HepG2 (cell line): ENCODE data around the gene PRKCE. TPM values are rescaled to one million over a fixed set of nuclear protein-coding genes. Genes with fewer than 3 reads are reported as not detected.
"Not testable (repeated sequence)": the region's sequence is repeated elsewhere in the genome, so short reads cannot be mapped to it uniquely, and the experiment has no call there.

Experiments used
- ATAC-seq: fragments of 200-7000 bp; cut with Tn5 transposase; 3 replicates; pipeline ENCODE4 v1.9.1; 2020; ENCODE audit warnings: mild to moderate bottlenecking, moderate library complexity
- BruUV-seq: library from RNA; stranded (reverse); fragments of 400-500 nt; replicated peaks from 2 replicates; lab custom pipeline; 2021; lab: Mats Ljungman, UMichigan
- CTCF ChIA-PET: fragments of 300-600 bp; formaldehyde crosslinking; extraction: SDS; loops from one replicate; lab custom pipeline; 2021; ENCODE audit warnings: low total read pairs, inconsistent platforms, low intra/inter-chr PET ratio; lab: Yijun Ruan, JAX
- POLR2A ChIA-PET: fragments of 350-600 bp; sonication (Branson Sonifier 250); formaldehyde crosslinking; loops from one replicate; lab custom pipeline; 2020; ENCODE audit warnings: antibody characterized with exemption, inconsistent platforms; lab: Yijun Ruan, JAX
- DNase-seq: peaks from one replicate; pipeline ENCODE4 v3.0.0-alpha.2; 2015; ENCODE audit warnings: low spot score
- FAIRE-seq: peaks from 3 replicates; lab custom pipeline; 2011; peaks lifted over from hg19 to GRCh38; lab: Jason Lieb, UNC
- H2AFZ ChIP-seq: one replicate; pipeline ENCODE4 v1.6.1; 2011; ENCODE audit warnings: low read length, inconsistent platforms
- H3K27ac ChIP-seq: fragments of 300-600 bp; 3 replicates; pipeline ENCODE4 v1.8.0; 2011; ENCODE audit warnings: mixed run types, mild to moderate bottlenecking, mixed read lengths, low read length, inconsistent platforms; ENCODE audit not compliant: insufficient read depth; ENCODE audit errors: extremely low read length
- H3K27me3 ChIP-seq, 2 experiments: fragments of 200-600 bp in 1 of 2; 2 replicates in 1 of 2; 3 replicates in 1 of 2; pipeline versions ENCODE4 v1.6.0 to v1.8.0; 2011; ENCODE audit warnings: low read length in 2 of 2, mild to moderate bottlenecking in 2 of 2, moderate library complexity in 2 of 2, inconsistent platforms in 1 of 2; ENCODE audit not compliant: insufficient read depth in 2 of 2, control insufficient read depth in 1 of 2
- H3K36me3 ChIP-seq, 2 experiments: fragments of 200-600 bp in 1 of 2; replicated peaks in 1 of 2; 2 replicates in 1 of 2; 3 replicates in 1 of 2; pipeline versions ENCODE4 v1.5.1 to v1.8.0; 2011; ENCODE audit warnings: low read length in 2 of 2, inconsistent platforms in 1 of 2; ENCODE audit not compliant: insufficient read depth in 2 of 2, control insufficient read depth in 1 of 2
- H3K4me1 ChIP-seq: 2 replicates; pipeline ENCODE4 v1.5.1; 2012; ENCODE audit warnings: low read length, inconsistent platforms; ENCODE audit not compliant: insufficient read depth
- H3K4me2 ChIP-seq: 2 replicates; pipeline ENCODE4 v1.6.0; 2011; ENCODE audit warnings: low read depth, low read length, inconsistent platforms
- H3K4me3 ChIP-seq, 3 experiments: fragments of 200-600 bp in 1 of 3; sonication (generic), shearing (Covaris generic) in 1 of 3; replicated peaks in 1 of 3; 2 replicates each; pipeline ENCODE4 v1.5.1; 2011 to 2016; ENCODE audit warnings: low read length in 3 of 3, inconsistent platforms in 2 of 3, low read depth in 2 of 3, mild to moderate bottlenecking in 2 of 3, control low read depth in 1 of 3, mixed read lengths in 1 of 3; ENCODE audit not compliant: insufficient read depth in 1 of 3
- H3K79me2 ChIP-seq: one replicate; pipeline ENCODE4 v1.6.1; 2011; ENCODE audit warnings: low read length, inconsistent platforms; ENCODE audit not compliant: insufficient read depth
- H3K9ac ChIP-seq: 2 replicates; pipeline ENCODE4 v1.6.0; 2011; ENCODE audit warnings: mild to moderate bottlenecking, low read depth, low read length, inconsistent platforms; ENCODE audit not compliant: insufficient read depth
- H3K9me3 ChIP-seq: 2 replicates; pipeline ENCODE4 v1.5.1; 2012; ENCODE audit warnings: mild to moderate bottlenecking, low read length
- H4K20me1 ChIP-seq: 2 replicates; pipeline ENCODE4 v1.6.0; 2011; ENCODE audit warnings: inconsistent platforms, mild to moderate bottlenecking, low read length, moderate library complexity; ENCODE audit not compliant: insufficient read depth
- MIER3 ChIP-seq: IDR thresholded peaks from 2 replicates; pipeline ENCODE4 v1.6.1; 2016; ENCODE audit warnings: missing compliant biosample characterization, borderline replicate concordance
- PAWR ChIP-seq: sonication (generic); formaldehyde crosslinking; IDR thresholded peaks from 2 replicates; pipeline ENCODE4 v1.4.0; 2020; ENCODE audit warnings: missing genetic modification reagents, mild to moderate bottlenecking, borderline replicate concordance
- POGZ ChIP-seq: sonication (generic); formaldehyde crosslinking; IDR thresholded peaks from 2 replicates; pipeline ENCODE4 v1.4.0; 2020; ENCODE audit warnings: mild to moderate bottlenecking, missing genetic modification reagents
- SIN3B ChIP-seq: fragments of 150-350 bp; IDR thresholded peaks from 2 replicates; pipeline ENCODE4 v1.6.1; 2014; ENCODE audit warnings: low read length
- SIX1 ChIP-seq: sonication (generic); formaldehyde crosslinking; IDR thresholded peaks from 2 replicates; pipeline ENCODE4 v1.4.0; 2020; ENCODE audit warnings: missing genetic modification reagents, borderline replicate concordance
- TBX2 ChIP-seq: sonication (generic); formaldehyde crosslinking; IDR thresholded peaks from 2 replicates; pipeline ENCODE4 v1.5.0; 2020; ENCODE audit warnings: missing genetic modification reagents, mild to moderate bottlenecking, borderline replicate concordance
- TCF7 ChIP-seq: sonication (generic); IDR thresholded peaks from 2 replicates; pipeline ENCODE4 v1.6.1; 2016; ENCODE audit warnings: antibody characterized with exemption, low read depth
- TMF1 ChIP-seq: sonication (generic); formaldehyde crosslinking; IDR thresholded peaks from 2 replicates; pipeline ENCODE4 v1.8.1; 2022; ENCODE audit warnings: low read depth, missing genetic modification reagents
- TP53 ChIP-seq: sonication (generic); formaldehyde crosslinking; conservative IDR thresholded peaks from 2 replicates; pipeline ENCODE4 v1.4.0; 2020; ENCODE audit warnings: missing genetic modification reagents
- ZBTB3 ChIP-seq: sonication (generic); formaldehyde crosslinking; IDR thresholded peaks from 2 replicates; pipeline ENCODE4 v1.4.0; 2020; ENCODE audit warnings: low read depth, mild to moderate bottlenecking, moderate library complexity, missing genetic modification reagents, borderline replicate concordance
- ZFYVE20 ChIP-seq: sonication (generic); formaldehyde crosslinking; IDR thresholded peaks from 2 replicates; pipeline ENCODE4 v1.8.0; 2023; ENCODE audit warnings: low read depth, mild to moderate bottlenecking, moderate library complexity, missing genetic modification reagents, borderline replicate concordance
- ZNF510 ChIP-seq: sonication (generic); formaldehyde crosslinking; IDR thresholded peaks from 2 replicates; pipeline ENCODE4 v1.4.0; 2020; ENCODE audit warnings: low read depth, mild to moderate bottlenecking, missing genetic modification reagents
- ZNF644 ChIP-seq: IDR thresholded peaks from 2 replicates; pipeline ENCODE4 v1.6.1; 2016; ENCODE audit warnings: low read depth
- ZNF768 ChIP-seq: sonication (generic); formaldehyde crosslinking; IDR thresholded peaks from 2 replicates; pipeline ENCODE4 v1.4.0; 2020; ENCODE audit warnings: missing genetic modification reagents
- WGBS: methylation state at CpG from one replicate; pipeline ENCODE4 v1.1.6; 2017; ENCODE audit warnings: low lambda C conversion rate; 5-methylcytosine and 5-hydroxymethylcytosine counted together
- in situ Hi-C: cut with HindIII; loops from 2 replicates; pipeline ENCODE4 v1.10.0; 2017; ENCODE audit warnings: low pct_unique_long_range_greater_than_20kb; ENCODE audit not compliant: extremely low pct_ligation_motif_present
- intact Hi-C: fragments of 100-400 bp; cut with micrococcal nuclease; formaldehyde crosslinking; loops from one replicate; pipeline ENCODE4 v1.10.0; 2022; ENCODE audit not compliant: unreplicated experiment
- polyA plus RNA-seq, 8 experiments: library from polyadenylated mRNA; depleted of rRNA in 3 of 8; stranded (reverse) in 7 of 8; unstranded in 1 of 8; fragments of >200 nt; fragmentation: Illumina TruSeq in 4 of 8; extraction: Trizol in 4 of 8; gene quantifications; 2 replicates each; pipeline versions ENCODE4 v1.2.1 to v1.2.3, GENCODE V29; 2011 to 2016; ENCODE audit warnings: low read depth in 4 of 8, missing spikeins in 1 of 8, mixed read lengths in 1 of 8; ENCODE audit not compliant: insufficient read depth in 1 of 8
- total RNA-seq, 5 experiments: library from RNA; depleted of rRNA; stranded (reverse); fragments of >200 nt; fragmentation: Illumina TruSeq; extraction: Trizol; gene quantifications; 2 replicates each; pipeline ENCODE4 v1.2.3, GENCODE V29; 2016; ENCODE audit warnings: low read depth in 1 of 5
- TF ChIP-seq, protein P1 (sequence below): sonication (generic); formaldehyde crosslinking; IDR thresholded peaks from 2 replicates; pipeline ENCODE4 v1.5.0; 2020; ENCODE audit warnings: mild to moderate bottlenecking, missing genetic modification reagents
- TF ChIP-seq, protein P2 (sequence below), 2 experiments: fragments of 450-650 bp in 1 of 2; sonication (generic) in 1 of 2; formaldehyde crosslinking; IDR thresholded peaks; 2 replicates each; pipeline versions ENCODE4 v1.5.0 to v1.8.0; 2020 to 2022; ENCODE audit warnings: mild to moderate bottlenecking in 1 of 2, missing genetic modification reagents in 1 of 2

Gene PRKCE
- total and polyA plus RNA-seq, 2 of the 13 experiments (the other 11 are each of a cell fraction or from before 2014, with no cell fraction given), result 1.0 to 3.9 TPM

DNA sequence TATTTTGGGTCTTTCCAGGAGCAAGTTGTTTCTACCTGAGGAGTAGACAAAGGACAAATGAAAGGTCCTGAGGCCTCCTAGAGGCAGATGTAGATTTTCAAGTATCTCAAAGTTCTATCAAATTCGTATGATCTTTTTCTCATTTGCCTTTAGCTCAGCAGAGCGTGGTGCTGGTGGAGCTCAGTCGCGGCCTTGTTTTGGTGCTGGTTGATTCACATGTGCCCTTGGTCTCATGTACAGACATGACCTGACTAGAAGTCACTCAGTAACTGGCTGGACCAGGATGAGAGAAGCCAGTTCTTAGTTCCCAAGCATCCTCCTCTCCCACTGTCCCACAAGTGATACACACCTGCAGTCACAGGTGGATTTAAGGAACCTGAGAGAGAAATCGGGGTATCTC lies 264.0 kb downstream of the PRKCE start:
- peaks cover 30% of the 10 kb centered on the region for H3K4me1 ChIP-seq
- no peaks in the 10 kb centered on the region for H3K36me3 ChIP-seq
- intact Hi-C loops, result no loop called here
- no peaks in the 10 kb centered on the region for H3K79me2 ChIP-seq
- no peak overlapping the region for H3K27ac ChIP-seq
- no peak for DNase-seq
- no peak overlapping the region for H3K9ac ChIP-seq
- H4K20me1 ChIP-seq, result no peaks in the 10 kb centered on the region
- FAIRE-seq, result no peak
- no peak overlapping the region for H3K4me2 ChIP-seq
- ChIA-PET POLR2A (no interaction called here), CTCF (no interaction called here)
- BruUV-seq, result no TSS peak
- H3K4me3 ChIP-seq, result no peak overlapping the region
- H2AFZ ChIP-seq, result no peak overlapping the region
- WGBS, result 75% methylated on average over 5 of the region's 5 CpGs
- in situ Hi-C loops, result no loop called here
- no peaks in the 10 kb centered on the region for H3K27me3 ChIP-seq
- no peak for TF ChIP-seq PAWR
- TF ChIP-seq ZNF644 (CRISPR knock-in tag), result no peak
- TF ChIP-seq, protein P1, sequence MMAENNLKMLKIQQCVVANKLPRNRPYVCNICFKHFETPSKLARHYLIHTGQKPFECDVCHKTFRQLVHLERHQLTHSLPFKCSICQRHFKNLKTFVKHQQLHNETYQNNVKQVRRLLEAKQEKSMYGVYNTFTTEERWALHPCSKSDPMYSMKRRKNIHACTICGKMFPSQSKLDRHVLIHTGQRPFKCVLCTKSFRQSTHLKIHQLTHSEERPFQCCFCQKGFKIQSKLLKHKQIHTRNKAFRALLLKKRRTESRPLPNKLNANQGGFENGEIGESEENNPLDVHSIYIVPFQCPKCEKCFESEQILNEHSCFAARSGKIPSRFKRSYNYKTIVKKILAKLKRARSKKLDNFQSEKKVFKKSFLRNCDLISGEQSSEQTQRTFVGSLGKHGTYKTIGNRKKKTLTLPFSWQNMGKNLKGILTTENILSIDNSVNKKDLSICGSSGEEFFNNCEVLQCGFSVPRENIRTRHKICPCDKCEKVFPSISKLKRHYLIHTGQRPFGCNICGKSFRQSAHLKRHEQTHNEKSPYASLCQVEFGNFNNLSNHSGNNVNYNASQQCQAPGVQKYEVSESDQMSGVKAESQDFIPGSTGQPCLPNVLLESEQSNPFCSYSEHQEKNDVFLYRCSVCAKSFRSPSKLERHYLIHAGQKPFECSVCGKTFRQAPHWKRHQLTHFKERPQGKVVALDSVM (CRISPR knock-in tag), result no peak
- TF ChIP-seq ZFYVE20 (CRISPR knock-in tag), result no peak
- TF ChIP-seq ZNF510 (CRISPR knock-in tag), result no peak
- no peak for TF ChIP-seq TP53 (CRISPR knock-in tag)
- TF ChIP-seq ZBTB3, result no peak
- no peak for TF ChIP-seq MIER3 (CRISPR knock-in tag)
- no peak for TF ChIP-seq SIX1 (CRISPR knock-in tag)
- no peak for TF ChIP-seq TMF1 (CRISPR knock-in tag)
- no peak for TF ChIP-seq ZNF768 (CRISPR knock-in tag)
- no peak for TF ChIP-seq TCF7
- TF ChIP-seq, protein P2, sequence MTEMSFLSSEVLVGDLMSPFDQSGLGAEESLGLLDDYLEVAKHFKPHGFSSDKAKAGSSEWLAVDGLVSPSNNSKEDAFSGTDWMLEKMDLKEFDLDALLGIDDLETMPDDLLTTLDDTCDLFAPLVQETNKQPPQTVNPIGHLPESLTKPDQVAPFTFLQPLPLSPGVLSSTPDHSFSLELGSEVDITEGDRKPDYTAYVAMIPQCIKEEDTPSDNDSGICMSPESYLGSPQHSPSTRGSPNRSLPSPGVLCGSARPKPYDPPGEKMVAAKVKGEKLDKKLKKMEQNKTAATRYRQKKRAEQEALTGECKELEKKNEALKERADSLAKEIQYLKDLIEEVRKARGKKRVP (CRISPR knock-in tag; IDR thresholded peaks at IDR 0.05), result no peak
- no peak for TF ChIP-seq POGZ
- no peak for TF ChIP-seq SIN3B
- no peak for TF ChIP-seq TBX2 (CRISPR knock-in tag)
- no peak for ATAC-seq
- H3K9me3 ChIP-seq, result no peaks in the 10 kb centered on the region

GRCh38 chr2:45917561-45918176 lies 266.2 kb downstream of the PRKCE start:
- ATAC-seq, in situ Hi-C loops: not testable (repeated sequence)
- 90% methylated on average over 18 of the region's 49 CpGs for WGBS

More at GRCh38 chr2:45917561-45918176, 266.2 kb downstream of the PRKCE start:
- DNase-seq, H3K27ac ChIP-seq, H3K27me3 ChIP-seq, BruUV-seq, H3K36me3 ChIP-seq, H3K9ac ChIP-seq, H3K79me2 ChIP-seq, intact Hi-C loops, H3K9me3 ChIP-seq, H2AFZ ChIP-seq, CTCF ChIA-PET, H4K20me1 ChIP-seq, H3K4me3 ChIP-seq, H3K4me2 ChIP-seq, FAIRE-seq, POLR2A ChIA-PET: not testable (repeated sequence)
- H3K4me1 ChIP-seq, result peaks cover 15% of the 10 kb centered on the region
